ENCODE results near the gene NMT1. TPM values are rescaled to one million over a fixed set of nuclear protein-coding genes. Genes with fewer than 3 reads are reported as not detected.
A peak's percentile ranks its signal among the peaks of the same experiment; 100 is the strongest.

NMT1 gene
- total RNA-seq, 1 experiment from 2014 or later, result 153 TPM

GRCh38 chr17:45070001-45070400, 8.9 kb downstream of the NMT1 start:
- in situ Hi-C loops (cut with HindIII; ENCODE audit: low sequenced_read_pairs), result no loop called here
- DNase-seq (ENCODE audit: low spot score), result no peak

GRCh38 chr17:45070809-45071208, 9.7 kb downstream of the NMT1 start:
- no peak for DNase-seq (ENCODE audit: low spot score)
- in situ Hi-C loops (cut with HindIII; ENCODE audit: low sequenced_read_pairs), result no loop called here

GRCh38 chr17:45073414-45074070, 12.4 kb downstream of the NMT1 start:
- in situ Hi-C loops (cut with HindIII; ENCODE audit: low sequenced_read_pairs), result no loop called here
- no peak for DNase-seq (ENCODE audit: low spot score)

- in situ Hi-C loops (cut with HindIII; ENCODE audit: low sequenced_read_pairs), result no loop called here
- no peak for DNase-seq (ENCODE audit: low spot score)
Measured at GRCh38 chr17:45077643-45078042, 16.5 kb downstream of the NMT1 start.

- no peak for DNase-seq (ENCODE audit: low spot score)
Measured at GRCh38 chr17:45081047-45081703, 20.1 kb downstream of the NMT1 start.

GRCh38 chr17:45086391-45086790, 25.3 kb downstream of the NMT1 start:
- in situ Hi-C loops (cut with HindIII; ENCODE audit: low sequenced_read_pairs), result no loop called here
- no peak for DNase-seq (ENCODE audit: low spot score)

More at GRCh38 chr17:45081047-45081703, 20.1 kb downstream of the NMT1 start:
- in situ Hi-C loops (cut with HindIII; ENCODE audit: low sequenced_read_pairs), result no loop called here

- DNase-seq (ENCODE audit: low spot score), result no peak
- in situ Hi-C loops (cut with HindIII; ENCODE audit: low sequenced_read_pairs), result no loop called here
Measured at GRCh38 chr17:45086865-45087503, 25.9 kb downstream of the NMT1 start.

- no peak for DNase-seq (ENCODE audit: low spot score)
- in situ Hi-C loops (cut with HindIII; ENCODE audit: low sequenced_read_pairs), result no loop called here
Measured at GRCh38 chr17:45087504-45087975, 26.4 kb downstream of the NMT1 start.

- DNase-seq (ENCODE audit: low spot score), result no peak
- in situ Hi-C loops (cut with HindIII; ENCODE audit: low sequenced_read_pairs), result no loop called here
Measured at GRCh38 chr17:45087978-45088377, 26.9 kb downstream of the NMT1 start.

GRCh38 chr17:45088741-45089140, 27.6 kb downstream of the NMT1 start:
- no peak for DNase-seq (ENCODE audit: low spot score)
- in situ Hi-C loops (cut with HindIII; ENCODE audit: low sequenced_read_pairs), result no loop called here

GRCh38 chr17:45090711-45091110, 29.6 kb downstream of the NMT1 start:
- DNase-seq (ENCODE audit: low spot score), result no peak
- in situ Hi-C loops (cut with HindIII; ENCODE audit: low sequenced_read_pairs), result no loop called here

GRCh38 chr17:45091778-45092425, 30.8 kb downstream of the NMT1 start:
- in situ Hi-C loops (cut with HindIII; ENCODE audit: low sequenced_read_pairs), result no loop called here
- DNase-seq (ENCODE audit: low spot score), result no peak

- in situ Hi-C loops (cut with HindIII; ENCODE audit: low sequenced_read_pairs), result no loop called here
- peak; percentile 66 for DNase-seq (ENCODE audit: low spot score)
Measured at GRCh38 chr17:45092911-45093430, 31.9 kb downstream of the NMT1 start.

GRCh38 chr17:45093444-45094110, 32.5 kb downstream of the NMT1 start:
- in situ Hi-C loops (cut with HindIII; ENCODE audit: low sequenced_read_pairs), result no loop called here
- DNase-seq (ENCODE audit: low spot score), result peak; percentile 41

- peak; percentile 32 for DNase-seq (ENCODE audit: low spot score)
- in situ Hi-C loops (cut with HindIII; ENCODE audit: low sequenced_read_pairs), result no loop called here
Measured at GRCh38 chr17:45096141-45096540, 35.0 kb downstream of the NMT1 start.

- DNase-seq (ENCODE audit: low spot score), result no peak
- in situ Hi-C loops (cut with HindIII; ENCODE audit: low sequenced_read_pairs), result no loop called here
Measured at GRCh38 chr17:45096926-45097325, 35.8 kb downstream of the NMT1 start.

GRCh38 chr17:45098081-45098868, 37.2 kb downstream of the NMT1 start:
- no peak for DNase-seq (ENCODE audit: low spot score)
- in situ Hi-C loops (cut with HindIII; ENCODE audit: low sequenced_read_pairs), result no loop called here

- in situ Hi-C loops (cut with HindIII; ENCODE audit: low sequenced_read_pairs), result no loop called here
- peak; percentile 96 for DNase-seq (ENCODE audit: low spot score)
Measured at GRCh38 chr17:45098869-45099616, 37.9 kb downstream of the NMT1 start.

Data from G401 (cell line).